ENCODE results near the gene CSTB.

CSTB gene

DNA sequence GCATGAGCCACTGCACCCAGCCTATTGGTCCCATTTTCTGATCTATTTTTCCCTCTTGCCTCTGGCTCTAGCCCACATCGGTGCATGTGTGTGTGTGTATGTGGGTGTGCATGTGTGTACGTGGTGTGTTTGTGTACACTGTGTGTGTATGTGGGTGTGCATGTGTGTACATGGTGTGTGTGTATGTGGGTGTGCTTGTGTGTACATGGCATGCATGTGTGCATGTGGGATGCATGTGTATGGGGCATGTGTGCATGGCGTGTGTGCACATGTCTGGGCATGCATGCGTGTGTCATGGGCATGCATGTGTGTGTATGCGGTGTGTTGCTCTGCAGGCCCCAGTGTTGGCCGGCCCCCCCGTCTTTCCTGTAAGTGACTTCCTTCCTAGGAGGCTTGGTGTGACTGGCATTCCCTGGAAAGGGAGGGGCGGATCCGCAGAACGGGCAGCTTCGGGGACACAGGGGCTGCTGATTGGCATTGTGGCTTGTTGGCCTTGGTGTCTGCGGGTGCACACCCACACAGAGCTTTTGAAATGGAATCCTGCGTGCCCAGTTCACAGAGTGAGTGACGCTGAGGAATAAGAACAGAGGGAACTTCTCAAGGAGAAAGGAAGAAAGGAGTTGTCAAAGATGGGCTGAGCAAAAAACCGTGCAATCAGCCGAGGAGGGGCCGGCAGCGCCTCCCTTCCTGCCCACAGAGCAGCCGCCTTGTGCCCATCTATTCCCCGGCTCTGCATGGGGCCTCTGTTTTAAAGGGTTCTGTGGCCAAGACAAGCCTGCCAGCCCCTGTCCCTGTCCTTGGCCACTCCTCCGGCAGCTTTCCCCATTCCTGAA lies 49.2 kb downstream of the CSTB start:
- no peak for DNase-seq

Data from activated T-cell treated with anti-CD3 and anti-CD28 coated beads for 4 hours (primary cell).